MM.1S (cell line): ENCODE data around the gene SPACA9.

Experiments
- EZH2 ChIP-seq: fragments of 300-600 bp; sonication (generic); optimal IDR thresholded peaks from 2 replicates; pipeline ENCODE3; 2017; ENCODE audit warnings: low read depth, mild to moderate bottlenecking, antibody characterized with exemption, low read length, mixed read lengths
- TF ChIP-seq, protein P1 (sequence below): fragments of 300-600 bp; sonication (generic); IDR thresholded peaks from 2 replicates; pipeline ENCODE4 v1.5.1; 2016; ENCODE audit warnings: antibody characterized with exemption, low read length, mixed read lengths

DNA sequence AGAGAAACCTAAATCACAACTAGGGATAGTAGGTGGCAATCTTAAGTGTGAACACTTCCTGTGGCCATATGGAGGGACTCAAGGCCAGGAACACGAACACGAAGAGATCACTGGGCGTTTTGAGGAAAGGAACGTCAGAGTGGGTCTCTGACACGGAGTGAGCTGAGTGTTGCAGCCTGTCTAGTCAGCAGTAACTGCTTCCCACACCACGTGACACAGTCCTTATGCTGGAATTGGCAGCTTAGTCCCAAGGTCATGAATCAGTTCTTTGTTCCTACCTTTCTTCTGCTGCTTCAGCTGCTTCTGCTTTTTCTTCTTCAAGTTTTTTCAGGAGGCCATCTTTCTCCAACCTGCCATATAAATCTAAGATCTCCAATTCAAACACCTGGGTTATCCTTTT, 18.2 kb downstream of the SPACA9 start:
- TF ChIP-seq, protein P1, sequence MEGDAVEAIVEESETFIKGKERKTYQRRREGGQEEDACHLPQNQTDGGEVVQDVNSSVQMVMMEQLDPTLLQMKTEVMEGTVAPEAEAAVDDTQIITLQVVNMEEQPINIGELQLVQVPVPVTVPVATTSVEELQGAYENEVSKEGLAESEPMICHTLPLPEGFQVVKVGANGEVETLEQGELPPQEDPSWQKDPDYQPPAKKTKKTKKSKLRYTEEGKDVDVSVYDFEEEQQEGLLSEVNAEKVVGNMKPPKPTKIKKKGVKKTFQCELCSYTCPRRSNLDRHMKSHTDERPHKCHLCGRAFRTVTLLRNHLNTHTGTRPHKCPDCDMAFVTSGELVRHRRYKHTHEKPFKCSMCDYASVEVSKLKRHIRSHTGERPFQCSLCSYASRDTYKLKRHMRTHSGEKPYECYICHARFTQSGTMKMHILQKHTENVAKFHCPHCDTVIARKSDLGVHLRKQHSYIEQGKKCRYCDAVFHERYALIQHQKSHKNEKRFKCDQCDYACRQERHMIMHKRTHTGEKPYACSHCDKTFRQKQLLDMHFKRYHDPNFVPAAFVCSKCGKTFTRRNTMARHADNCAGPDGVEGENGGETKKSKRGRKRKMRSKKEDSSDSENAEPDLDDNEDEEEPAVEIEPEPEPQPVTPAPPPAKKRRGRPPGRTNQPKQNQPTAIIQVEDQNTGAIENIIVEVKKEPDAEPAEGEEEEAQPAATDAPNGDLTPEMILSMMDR, result no peak
- no peak for TF ChIP-seq EZH2
